Tibial nerve (tissue), 4 donors: ENCODE data around the gene ADAT2. TPM values are rescaled to one million over a fixed set of nuclear protein-coding genes. Genes with fewer than 3 reads are reported as not detected.
"Not testable (repeated sequence)": the region's sequence is repeated elsewhere in the genome, so short reads cannot be mapped to it uniquely, and the experiment has no call there.

ENCODE experiments used
- DNase-seq, 2 donors: peaks; one replicate each; pipeline ENCODE4 v3.0.0-alpha.2; 2019; ENCODE audit warnings: low spot score in 2 of 2
- H3K27ac ChIP-seq, 4 donors: fragments of 200-600 bp; sonication (generic) in 3 of 4; one replicate each; pipeline ENCODE4 v1.5.1; 2017 to 2019; ENCODE audit warnings: mild to moderate bottlenecking in 1 of 4
- H3K27me3 ChIP-seq, 2 donors: fragments of 200-600 bp; sonication (generic) in 1 of 2; one replicate each; pipeline versions ENCODE4 v1.5.1 to v1.6.0; 2017 to 2019
- H3K36me3 ChIP-seq, 3 donors: fragments of 200-600 bp; sonication (generic); one replicate each; pipeline ENCODE4 v1.5.1; 2018 to 2019
- H3K4me1 ChIP-seq, 4 donors: fragments of 200-600 bp; sonication (generic) in 3 of 4; one replicate each; pipeline ENCODE4 v1.5.1; 2017 to 2019
- H3K4me3 ChIP-seq, 4 donors: fragments of 200-600 bp; sonication (generic) in 3 of 4; one replicate each; pipeline ENCODE4 v1.5.1; 2017 to 2019; ENCODE audit warnings: mild to moderate bottlenecking in 1 of 4, moderate library complexity in 1 of 4
- H3K9me3 ChIP-seq, 4 donors: fragments of 200-600 bp; sonication (generic) in 3 of 4; one replicate each; pipeline ENCODE4 v1.5.1; 2017 to 2019
- CTCF ChIP-seq, 5 experiments: fragments of 200-600 bp in 3 of 5; fragments of 450-650 bp in 2 of 5; sonication (generic) in 3 of 5; IDR thresholded peaks; one replicate each; pipeline ENCODE4 v1.5.1; 2016 to 2019; ENCODE audit warnings: antibody characterized with exemption in 5 of 5, mild to moderate bottlenecking in 3 of 5, moderate library complexity in 2 of 5
- EP300 ChIP-seq, 2 donors: sonication (generic); formaldehyde crosslinking; IDR thresholded peaks; one replicate each; pipeline ENCODE4 v1.6.1; 2017; ENCODE audit warnings: antibody characterized with exemption in 2 of 2, mild to moderate bottlenecking in 1 of 2
- POLR2A ChIP-seq, 2 donors: fragments of 450-650 bp; IDR thresholded peaks; one replicate each; pipeline ENCODE4 v1.6.1; 2017; ENCODE audit warnings: antibody characterized with exemption in 2 of 2, mild to moderate bottlenecking in 2 of 2, moderate library complexity in 2 of 2
- WGBS, 2 donors: methylation state at CpG; one replicate each; pipeline ENCODE4 v1.1.5; 2018; 5-methylcytosine and 5-hydroxymethylcytosine counted together
- total RNA-seq, 4 donors: library from RNA; depleted of rRNA; stranded (reverse); fragments of >200 nt; gene quantifications; one replicate each; pipeline ENCODE4 v1.1.0, GENCODE V29; 2016

The ADAT2 gene
- total RNA-seq, 4 donors from 2014 or later, result 4.1 to 12.0 (median 6.9) TPM

GRCh38 chr6:143451531-143451930 is 1.0 kb upstream of the ADAT2 start:
- DNase-seq, result no peak
- peak overlapping the region; percentile 62 to 81 (median 72) for H3K4me3 ChIP-seq
- TF ChIP-seq POLR2A (IDR thresholded peaks at IDR 0.05) (no peak), EP300 (IDR thresholded peaks at IDR 0.05) (no peak), CTCF (IDR thresholded peaks at IDR 0.05) (no peak)
- 48% methylated on average over 4 of the region's 4 CpGs for WGBS, 2 donors
- no peaks in the 10 kb centered on the region for H3K9me3 ChIP-seq
- H3K4me1 ChIP-seq, result peaks cover 0 to 42% (median 17%) of the 10 kb centered on the region in 4 donors
- peak overlapping the region in 3 of 4 donors; percentile 64 to 89 (median 74) for H3K27ac ChIP-seq
- no peaks in the 10 kb centered on the region for H3K27me3 ChIP-seq
- no peaks in the 10 kb centered on the region for H3K36me3 ChIP-seq

- TF ChIP-seq EP300 (IDR thresholded peaks at IDR 0.05), result no peak
- no peak for TF ChIP-seq CTCF (IDR thresholded peaks at IDR 0.05)
- Histone ChIP-seq H3K36me3 (no peaks in the 10 kb centered on the region), H3K27ac (peak overlapping the region; percentile 64 to 89 (median 77)), H3K4me1 (peaks cover 0 to 40% (median 17%) of the 10 kb centered on the region in 4 donors), H3K9me3 (no peaks in the 10 kb centered on the region), H3K4me3 (peak overlapping the region; percentile 62 to 81 (median 72)), H3K27me3 (no peaks in the 10 kb centered on the region)
- WGBS, 2 donors, result 4 to 5% methylated on average over 19 of the region's 19 CpGs
- DNase-seq, result peak in 1 of 2 donors; percentile 11
Observed at GRCh38 chr6:143449714-143450452, 612 bp downstream of the ADAT2 start.

- Histone ChIP-seq H3K27ac (peak overlapping the region in 3 of 4 donors; percentile 64 to 89 (median 74)), H3K9me3 (no peaks in the 10 kb centered on the region), H3K27me3 (no peaks in the 10 kb centered on the region), H3K4me1 (peaks cover 0 to 40% (median 17%) of the 10 kb centered on the region in 4 donors), H3K36me3 (no peaks in the 10 kb centered on the region), H3K4me3 (peak overlapping the region; percentile 62 to 81 (median 72))
- DNase-seq, result no peak
- no peak for TF ChIP-seq POLR2A (IDR thresholded peaks at IDR 0.05)
- no peak for TF ChIP-seq CTCF (IDR thresholded peaks at IDR 0.05)
- TF ChIP-seq EP300 (IDR thresholded peaks at IDR 0.05), result no peak
- WGBS, 2 donors, result 70 to 75% methylated on average over 6 of the region's 6 CpGs
Observed at GRCh38 chr6:143449082-143449713, 1.3 kb downstream of the ADAT2 start.

- H3K9me3 ChIP-seq, H3K27me3 ChIP-seq, H3K27ac ChIP-seq, DNase-seq, H3K4me3 ChIP-seq, H3K36me3 ChIP-seq: not testable (repeated sequence)
- H3K4me1 ChIP-seq, result peaks cover 0 to 30% (median 17%) of the 10 kb centered on the region in 4 donors
- WGBS, 2 donors, result 96 to 97% methylated on average over 2 of the region's 2 CpGs
Observed at GRCh38 chr6:143447865-143448264, 2.6 kb downstream of the ADAT2 start.

GRCh38 chr6:143443096-143443495 is 7.4 kb downstream of the ADAT2 start:
- H3K4me1 ChIP-seq, result no peaks in the 10 kb centered on the region
- TF ChIP-seq POLR2A (IDR thresholded peaks at IDR 0.05), result no peak
- TF ChIP-seq EP300 (IDR thresholded peaks at IDR 0.05), result no peak
- no peak for TF ChIP-seq CTCF (IDR thresholded peaks at IDR 0.05)
- H3K27me3 ChIP-seq, result no peaks in the 10 kb centered on the region
- no peaks in the 10 kb centered on the region for H3K9me3 ChIP-seq
- H3K4me3 ChIP-seq, result no peak overlapping the region
- WGBS, 2 donors, result 98 to 100% methylated on average over 2 of the region's 2 CpGs
- no peak for DNase-seq
- peaks cover 0 to 20% (median 0%) of the 10 kb centered on the region in 3 donors for H3K36me3 ChIP-seq
- H3K27ac ChIP-seq, result peak overlapping the region in 1 of 4 donors; percentile 56
